NCI-H226 (cell line): ENCODE results near the gene KRTAP22-1.

Experiments used
- DNase-seq: peaks from one replicate; pipeline ENCODE4 v3.0.0-alpha.2; 2015

Gene KRTAP22-1

DNA sequence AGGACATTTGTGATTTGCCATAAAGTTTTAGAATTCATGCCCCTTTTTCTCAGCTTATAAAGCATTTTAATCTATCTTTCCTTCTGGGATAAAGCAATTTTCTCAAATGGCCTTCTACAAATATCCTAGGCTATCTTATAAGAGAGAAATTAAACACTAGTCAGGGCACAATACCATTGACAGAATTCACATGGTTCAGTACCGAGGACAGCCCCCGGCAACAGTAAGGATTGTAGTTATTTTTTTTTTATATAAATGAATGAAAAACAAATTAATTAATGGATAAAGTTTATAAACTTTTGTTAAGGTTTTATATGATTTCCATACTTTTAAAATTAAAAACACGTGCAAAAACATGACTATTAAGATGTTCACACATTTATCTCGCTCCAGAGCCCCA, 27.2 kb downstream of the KRTAP22-1 start:
- DNase-seq: no peak

DNA sequence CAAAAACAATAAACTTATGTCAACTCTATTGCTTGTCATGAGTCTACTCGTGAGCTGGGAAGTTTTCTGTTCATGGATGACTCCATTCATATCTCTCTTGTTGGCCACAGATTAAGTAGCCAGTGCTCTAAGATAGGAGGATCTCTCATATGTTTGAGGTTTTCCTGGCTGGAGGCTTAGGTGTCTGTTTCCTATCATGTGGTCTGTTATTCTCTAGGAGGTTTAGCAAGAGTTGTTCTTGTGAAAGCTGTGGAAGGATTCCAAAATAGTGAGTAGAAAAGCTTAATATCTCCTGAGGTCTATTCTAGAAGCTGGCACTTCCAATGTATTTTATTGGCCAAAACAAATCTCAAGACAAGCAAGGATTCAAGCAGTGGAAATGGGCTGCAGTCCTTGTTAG, 28.3 kb downstream of the KRTAP22-1 start:
- peak; percentile 81 for DNase-seq

DNA sequence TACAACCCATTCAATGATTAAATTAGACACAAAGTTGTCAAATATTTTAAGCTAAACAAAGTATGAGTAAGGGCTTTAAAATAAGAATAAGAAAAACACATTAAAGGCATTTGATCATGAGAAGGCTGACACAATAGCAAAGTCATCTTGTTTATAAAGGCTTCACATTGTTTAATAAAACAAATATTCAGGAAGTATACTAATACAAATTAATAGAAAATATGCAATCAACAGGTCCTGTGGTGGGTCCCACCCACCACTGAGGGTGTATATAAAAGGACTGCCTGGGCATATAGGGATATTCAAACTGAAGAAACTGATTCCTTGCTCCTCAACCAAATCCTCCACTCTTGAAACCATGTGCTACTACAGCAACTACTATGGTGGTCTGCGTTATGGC, 34.0 kb downstream of the KRTAP22-1 start, which contains the start of gene KRTAP20-2:
TSS of gene KRTAP20-2 (plus strand) at position 301 of the 400 bp plus-strand sequence. CDS start at position 359, 58 bp downstream.
- no peak for DNase-seq

DNA sequence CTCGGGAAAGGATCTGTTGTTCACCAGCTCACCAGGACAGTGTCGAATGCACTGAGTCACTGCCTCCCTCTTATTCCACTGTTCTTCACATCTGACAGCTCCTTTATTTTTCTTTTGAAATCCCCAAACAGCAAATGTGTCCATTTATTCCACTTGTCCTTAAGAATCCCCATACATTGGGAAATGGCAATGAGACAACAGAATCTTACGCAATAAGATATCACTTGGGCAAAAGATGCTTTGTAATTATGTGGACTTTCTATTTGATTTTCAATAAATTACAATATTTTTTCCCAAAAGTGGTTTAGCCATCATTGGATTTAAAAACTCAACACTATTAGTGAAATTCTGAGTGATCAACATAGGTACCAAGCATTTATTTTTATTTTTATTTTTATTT, 37.8 kb downstream of the KRTAP22-1 start:
- no peak for DNase-seq

DNA sequence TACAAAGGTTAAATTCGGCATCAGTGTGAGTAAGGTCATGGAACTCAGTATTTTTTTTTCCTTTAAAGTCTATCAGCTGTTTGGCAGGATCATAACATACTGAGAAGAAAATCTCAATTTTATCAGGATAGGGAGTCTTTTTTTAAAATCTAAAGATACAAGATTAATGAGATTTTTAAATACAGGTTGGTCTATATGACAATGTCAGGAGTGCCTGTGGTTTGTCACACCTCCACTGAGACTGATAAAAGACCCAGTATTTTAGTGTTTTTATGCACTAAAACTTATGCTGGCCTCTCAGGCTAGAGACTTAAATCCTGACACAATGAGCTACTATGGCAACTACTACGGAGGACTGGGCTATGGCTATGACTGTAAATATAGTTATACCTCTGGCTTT, 41.7 kb downstream of the KRTAP22-1 start, which contains the start of gene KRTAP20-3:
TSS of gene KRTAP20-3 (plus strand) at position 301 of the 400 bp plus-strand sequence.
- DNase-seq: no peak

DNA sequence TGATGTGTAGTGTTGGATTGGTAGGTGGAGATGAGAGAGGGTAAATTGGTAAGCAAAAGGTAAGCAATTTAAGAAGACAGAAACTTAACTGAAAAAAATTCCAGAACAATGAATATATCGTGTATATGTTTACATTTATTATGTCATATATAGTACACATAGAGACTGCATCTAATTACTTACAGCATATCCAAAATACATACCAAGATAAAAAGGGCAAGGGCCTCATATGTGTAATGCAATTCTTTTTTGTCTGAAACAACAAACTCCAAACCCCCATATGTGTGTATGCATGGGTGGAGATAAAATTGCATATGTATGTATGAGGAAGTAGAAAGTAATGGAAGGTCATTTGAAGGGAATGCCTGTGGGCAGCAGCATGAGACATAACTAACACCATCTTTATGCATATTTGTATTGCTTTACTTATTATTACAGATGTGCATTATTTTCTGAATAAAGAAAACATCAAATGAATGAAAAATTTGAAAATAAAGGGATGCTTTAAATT, 46.1 kb downstream of the KRTAP22-1 start:
- no peak for DNase-seq
